H7 (cell line): ENCODE data around the gene BTBD7. TPM values are rescaled to one million over a fixed set of nuclear protein-coding genes. Genes with fewer than 3 reads are reported as not detected.
A peak's percentile ranks its signal among the peaks of the same experiment; 100 is the strongest.

Source experiments
- DNase-seq: peaks from one replicate; pipeline ENCODE4 v3.0.0; 2012
- H3K27me3 ChIP-seq: 2 replicates; pipeline ENCODE4 v1.6.0; 2011; ENCODE audit warnings: mild to moderate bottlenecking, low read length; ENCODE audit not compliant: control insufficient read depth, insufficient read depth
- H3K36me3 ChIP-seq: replicated peaks from 2 replicates; pipeline ENCODE4 v1.5.1; 2011; ENCODE audit warnings: low read length; ENCODE audit not compliant: control insufficient read depth, insufficient read depth
- H3K4me3 ChIP-seq: 2 replicates; pipeline ENCODE4 v1.5.1; 2011; ENCODE audit warnings: low read depth, mild to moderate bottlenecking, control low read depth, low read length, moderate library complexity; ENCODE audit not compliant: insufficient read depth
- total RNA-seq: library from RNA; depleted of rRNA; stranded (reverse); fragments of >200 nt; shearing (Covaris generic); gene quantifications from 2 replicates; pipeline ENCODE4 v1.2.3, GENCODE V29; 2014

Gene BTBD7
- total RNA-seq, 1 experiment from 2014 or later = 13.4 TPM

DNA sequence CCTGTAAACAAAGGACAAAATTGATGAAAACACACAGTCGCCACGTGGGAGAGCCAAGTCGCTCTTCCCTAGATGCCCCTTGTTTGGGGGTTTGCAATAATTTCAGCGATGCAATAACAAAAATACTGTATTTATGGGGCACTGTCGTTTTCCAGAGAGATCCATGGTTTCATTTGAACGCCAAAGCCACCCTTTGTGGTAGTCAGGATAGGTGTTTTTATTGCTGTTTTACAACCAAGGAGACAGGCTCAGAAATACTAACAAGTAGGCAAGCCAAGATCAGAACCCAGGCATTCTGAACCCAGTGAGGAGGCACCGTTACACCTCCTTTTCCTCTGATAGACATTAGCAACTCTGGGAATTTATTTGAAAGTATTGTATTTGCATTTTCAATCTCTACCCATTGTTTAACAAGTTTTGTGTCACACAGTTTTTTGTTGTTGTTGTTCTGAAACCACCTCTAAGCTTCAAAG, 831 bp upstream of the BTBD7 start:
- Histone ChIP-seq H3K36me3 (no peaks in the 10 kb centered on the region), H3K4me3 (peak overlapping the region; percentile 72)
- DNase-seq = no peak

DNA sequence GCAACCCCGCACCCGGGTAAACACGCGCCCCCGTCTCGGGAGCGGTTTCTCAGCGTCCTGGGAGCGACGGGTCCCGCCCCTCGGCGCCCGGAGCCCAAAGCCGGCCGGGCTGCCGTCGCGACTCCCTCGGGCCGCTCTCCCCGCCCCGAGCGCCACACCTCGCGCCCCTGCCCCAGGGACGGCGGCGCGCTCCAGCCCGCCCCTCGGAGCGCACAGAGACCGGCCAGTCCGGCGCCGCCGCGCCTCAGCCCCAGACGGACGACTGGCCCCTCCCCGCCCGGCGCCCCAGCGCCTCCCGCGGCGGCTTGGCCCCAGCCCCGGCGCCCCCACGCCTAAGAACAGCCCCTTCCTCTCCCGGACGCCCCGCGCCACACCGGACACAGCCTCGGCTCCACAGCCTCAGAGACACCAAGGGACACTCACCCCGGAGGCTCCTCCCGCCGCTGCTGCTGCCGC, 411 bp downstream of the BTBD7 start:
- H3K36me3 ChIP-seq = no peaks in the 10 kb centered on the region
- peak overlapping the region; percentile 72 for H3K4me3 ChIP-seq
- peak; percentile 91 for DNase-seq
- H3K27me3 ChIP-seq = no peaks in the 10 kb centered on the region

More for the DNA sequence above, 831 bp upstream of the BTBD7 start:
- no peaks in the 10 kb centered on the region for H3K27me3 ChIP-seq

DNA sequence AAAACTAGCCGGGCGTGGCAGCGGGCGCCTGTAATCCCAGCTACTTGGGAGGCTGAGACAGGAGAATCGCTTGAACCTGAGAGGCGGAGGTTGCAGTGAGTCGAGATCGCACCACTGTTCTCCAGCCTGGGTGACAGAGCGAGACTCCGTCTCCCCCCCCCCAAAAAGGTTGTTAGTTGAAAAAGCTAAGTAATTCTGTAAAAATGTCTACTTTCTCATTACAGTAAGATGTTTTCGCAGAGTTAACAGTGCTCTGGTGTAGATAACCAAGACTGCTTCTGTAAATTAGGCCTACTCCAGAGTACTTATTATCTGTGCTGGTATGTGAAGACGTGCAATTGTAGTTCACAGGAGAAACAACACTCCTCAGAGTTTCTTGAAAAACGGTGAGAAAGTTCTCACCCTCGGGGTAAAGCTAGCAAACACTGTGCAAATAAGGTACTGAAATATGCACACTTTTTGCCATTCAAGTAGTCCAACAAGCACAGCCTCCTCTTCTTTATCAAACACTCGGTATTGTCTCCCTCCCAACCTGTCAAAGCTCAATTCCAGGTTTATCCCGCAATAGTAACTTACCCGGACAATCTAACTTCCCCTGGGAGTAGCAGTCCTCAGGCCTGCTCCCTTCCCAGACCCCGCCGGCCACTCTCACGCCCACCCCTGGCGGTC, 974 bp downstream of the BTBD7 start:
- peak overlapping the region; percentile 72 for H3K4me3 ChIP-seq
- DNase-seq = no peak
- H3K36me3 ChIP-seq = no peaks in the 10 kb centered on the region
- H3K27me3 ChIP-seq = no peaks in the 10 kb centered on the region

DNA sequence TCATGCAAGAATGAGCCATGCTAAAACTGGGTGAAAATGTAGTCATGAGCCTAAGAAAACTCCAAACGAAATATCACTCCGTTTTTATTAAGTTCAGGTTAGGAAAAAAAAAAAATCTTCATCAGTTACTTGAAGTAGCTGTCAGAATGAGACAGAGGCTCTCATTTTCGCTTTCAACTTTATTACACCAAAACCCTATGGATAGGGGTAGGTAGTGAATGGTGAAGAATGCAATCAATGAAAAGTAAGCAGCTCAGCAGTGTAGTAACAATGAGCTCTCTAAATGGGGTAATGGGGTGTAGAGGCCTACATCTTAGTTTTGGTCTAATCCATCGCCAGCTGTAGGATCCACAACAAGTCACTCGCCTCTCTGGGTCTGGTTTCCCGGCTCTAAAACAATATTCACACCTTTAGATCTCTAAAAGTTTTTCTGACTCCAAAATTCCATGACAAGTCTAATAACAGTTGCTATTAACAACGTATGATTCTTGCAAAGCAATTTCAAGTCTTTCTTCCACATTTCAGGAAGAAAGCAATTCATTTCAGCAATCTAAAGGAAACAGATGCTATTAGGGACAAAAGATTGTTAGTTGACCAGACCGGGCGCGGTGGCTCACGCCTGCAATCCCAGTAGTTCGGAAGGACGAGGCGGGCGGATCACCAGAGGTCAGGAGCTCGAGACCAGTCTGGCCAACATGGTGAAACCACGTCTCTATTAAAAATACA, 1.7 kb downstream of the BTBD7 start:
- DNase-seq = no peak

DNA sequence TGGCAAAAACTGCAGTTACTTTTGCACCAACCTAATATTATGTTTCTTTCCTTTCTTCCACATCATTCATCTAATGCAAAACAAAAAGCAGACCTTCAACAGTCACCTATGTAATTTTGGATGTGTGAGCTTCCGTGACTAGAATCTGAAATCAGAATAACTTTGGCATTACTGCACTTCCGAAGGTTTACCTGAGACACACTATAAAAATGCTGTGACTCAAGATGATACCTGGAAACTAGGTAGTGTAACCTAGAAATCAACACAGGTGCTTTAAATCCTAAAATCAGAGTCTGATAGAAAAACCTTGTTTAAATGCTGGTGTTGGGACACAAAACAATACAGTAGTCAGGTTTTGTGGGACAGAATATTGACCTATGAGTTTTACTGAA, 2.2 kb downstream of the BTBD7 start:
- no peaks in the 10 kb centered on the region for H3K36me3 ChIP-seq
- no peak for DNase-seq
- no peaks in the 10 kb centered on the region for H3K27me3 ChIP-seq
- no peak overlapping the region for H3K4me3 ChIP-seq

More for the DNA sequence above, 1.7 kb downstream of the BTBD7 start:
- Histone ChIP-seq H3K36me3 (no peaks in the 10 kb centered on the region), H3K4me3 (no peak overlapping the region; the same call in 1 of the 2 replicates), H3K27me3 (no peaks in the 10 kb centered on the region)

DNA sequence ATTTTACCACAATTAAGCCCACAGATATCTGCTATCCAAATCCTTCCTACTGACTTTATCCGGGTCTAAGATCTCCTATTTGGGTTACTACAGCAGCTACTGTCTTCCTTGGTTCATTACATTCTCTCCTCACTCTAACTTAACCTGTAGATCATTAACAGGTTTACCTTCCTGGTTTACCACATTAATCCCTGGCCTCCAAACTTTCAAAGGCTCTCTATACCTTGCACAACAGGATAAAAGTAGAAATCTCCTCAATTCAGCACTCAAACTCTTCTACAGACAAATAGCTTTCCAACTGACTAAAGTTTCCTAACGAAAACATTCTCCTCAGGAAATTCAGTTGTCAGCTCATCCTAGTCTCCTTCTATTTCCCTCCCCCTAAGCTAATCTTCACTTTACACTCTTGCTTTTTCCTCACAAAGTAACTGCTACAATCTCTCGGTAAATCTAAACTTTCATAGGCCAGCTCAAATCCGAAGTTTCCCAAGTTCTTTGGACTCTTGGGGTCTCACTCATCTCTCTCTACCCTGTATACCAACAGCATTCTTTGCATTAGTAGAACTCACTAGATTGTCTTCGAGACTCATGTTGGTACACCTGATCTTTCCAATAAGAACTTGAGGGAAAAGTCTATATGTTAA, 2.7 kb downstream of the BTBD7 start:
- Histone ChIP-seq H3K4me3 (no peak overlapping the region), H3K36me3 (no peaks in the 10 kb centered on the region), H3K27me3 (no peaks in the 10 kb centered on the region)
- no peak for DNase-seq

DNA sequence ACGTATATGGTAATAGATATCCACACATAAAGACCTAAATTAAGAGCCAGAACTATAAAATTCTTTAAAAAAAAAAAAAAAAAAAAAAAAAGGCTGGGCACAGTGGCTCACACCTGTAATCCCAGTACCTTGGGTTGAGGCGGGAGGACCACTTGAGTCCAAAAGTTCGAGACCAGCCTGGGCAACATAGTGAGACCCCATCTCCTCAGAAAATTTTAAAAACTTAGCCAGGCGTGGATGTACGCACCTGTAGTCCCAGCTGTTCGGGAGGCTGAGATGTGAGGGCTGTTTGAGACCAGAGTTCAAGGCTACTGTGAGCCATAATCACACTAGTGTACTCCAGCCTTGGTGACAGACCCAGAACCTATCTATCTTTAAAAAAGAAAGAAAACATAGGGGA, 4.3 kb downstream of the BTBD7 start:
- no peak for DNase-seq
- H3K36me3 ChIP-seq = no peaks in the 10 kb centered on the region; the same call in 1 of the 2 replicates
- no peaks in the 10 kb centered on the region for H3K27me3 ChIP-seq
- no peak overlapping the region for H3K4me3 ChIP-seq

DNA sequence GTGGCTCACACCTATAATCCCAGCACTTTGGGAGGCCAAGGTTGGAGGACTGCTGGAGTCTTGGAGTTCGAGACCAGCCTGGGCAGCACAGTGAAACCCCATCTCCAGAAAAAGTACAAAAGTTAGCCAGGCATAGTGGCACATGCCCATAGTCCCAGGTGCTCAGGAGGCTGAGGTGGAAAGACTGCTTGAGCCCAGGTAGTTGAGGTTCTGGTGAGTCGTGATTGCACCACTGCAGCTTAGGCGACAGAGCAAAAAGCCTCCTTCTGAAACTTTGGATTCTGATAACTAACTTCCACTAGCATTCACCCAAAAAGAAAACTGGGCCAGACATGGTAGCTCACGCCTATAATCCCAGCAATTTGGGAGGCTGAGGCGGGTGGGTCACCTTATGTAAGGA, 6.6 kb downstream of the BTBD7 start:
- H3K36me3 ChIP-seq = no peaks in the 10 kb centered on the region; the same call in none of the 2 replicates
- no peak for DNase-seq
- no peaks in the 10 kb centered on the region for H3K27me3 ChIP-seq
- H3K4me3 ChIP-seq = no peak overlapping the region

DNA sequence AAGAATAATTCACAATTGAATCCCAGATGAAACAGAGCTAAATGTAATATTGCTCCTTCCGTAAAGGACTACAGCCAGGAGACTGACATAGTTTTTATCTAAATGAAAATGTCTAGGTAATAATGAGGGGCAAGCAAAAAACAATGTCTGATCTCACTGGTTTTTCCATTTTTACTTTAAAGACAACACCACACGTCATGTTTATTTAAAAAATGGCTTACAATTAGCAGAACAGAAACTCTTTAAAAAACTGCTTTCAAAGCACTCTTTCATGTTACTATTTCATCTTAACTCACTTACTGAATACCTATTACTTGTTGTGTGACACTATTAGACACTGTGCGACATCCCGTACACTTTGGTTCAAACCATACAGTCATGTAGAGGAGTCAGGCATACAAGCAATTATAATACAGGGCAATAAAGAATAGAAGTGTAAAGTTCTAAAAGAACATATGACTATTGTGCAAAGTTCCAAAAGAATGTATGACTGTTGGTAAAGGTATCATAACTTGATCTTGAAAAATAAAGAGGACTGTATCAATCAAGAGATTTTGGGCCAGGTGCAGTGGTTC, 9.1 kb downstream of the BTBD7 start:
- Histone ChIP-seq H3K27me3 (no peaks in the 10 kb centered on the region), H3K36me3 (no peaks in the 10 kb centered on the region; the same call in none of the 2 replicates), H3K4me3 (no peak overlapping the region)
- DNase-seq = no peak

DNA sequence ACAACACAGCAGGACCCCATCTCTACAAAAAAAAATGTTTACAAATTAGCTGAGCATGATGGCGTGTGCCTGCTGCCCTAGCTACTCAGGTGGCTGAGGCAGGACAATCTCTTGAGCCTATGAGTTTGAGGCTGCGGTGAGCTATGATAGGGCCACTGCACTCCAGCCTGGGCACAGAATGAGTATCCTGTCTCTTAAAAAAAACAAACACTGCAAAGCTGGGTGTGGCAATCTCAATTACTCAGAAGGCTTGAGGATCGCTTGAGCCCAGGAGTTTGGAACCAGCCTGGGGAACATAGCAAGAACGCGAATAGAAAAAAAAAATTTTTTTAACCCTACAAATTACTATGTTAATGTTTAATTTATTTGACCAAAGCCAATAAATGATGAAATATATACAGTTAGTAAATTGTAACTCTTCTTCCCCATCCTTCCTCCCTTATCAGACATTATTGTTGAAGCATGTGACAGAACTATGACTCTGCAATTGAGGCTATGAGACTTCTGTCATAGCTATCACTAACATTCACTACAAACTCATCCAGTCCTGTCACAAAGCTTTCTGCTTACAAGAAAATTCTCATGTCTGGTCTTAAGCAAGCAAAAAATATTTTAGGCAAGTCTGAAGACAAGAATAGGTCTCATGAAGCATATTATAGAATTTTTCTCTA, 9.8 kb downstream of the BTBD7 start:
- no peaks in the 10 kb centered on the region for H3K27me3 ChIP-seq
- no peaks in the 10 kb centered on the region; the same call in none of the 2 replicates for H3K36me3 ChIP-seq
- no peak overlapping the region for H3K4me3 ChIP-seq
- no peak for DNase-seq

DNA sequence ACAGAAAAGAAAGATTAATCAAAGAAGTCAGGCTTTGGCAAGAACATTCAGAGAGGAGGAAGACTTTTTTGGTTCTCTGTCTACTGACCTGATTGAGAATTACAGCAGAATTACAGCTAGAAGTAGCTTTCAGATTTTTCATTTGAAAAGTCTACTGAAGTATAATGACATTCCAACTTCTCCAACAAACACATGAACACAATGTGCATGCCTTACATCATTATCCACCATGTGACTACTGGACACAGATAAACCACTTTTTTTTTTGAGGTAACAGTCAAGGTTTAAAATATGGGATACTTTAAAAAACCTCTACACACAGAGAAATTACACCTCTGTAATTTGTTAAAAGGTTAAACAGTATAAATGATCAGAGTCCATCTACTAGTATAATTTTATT, 12.3 kb downstream of the BTBD7 start:
- Histone ChIP-seq H3K36me3 (no peaks in the 10 kb centered on the region; the same call in none of the 2 replicates), H3K4me3 (no peak overlapping the region), H3K27me3 (no peaks in the 10 kb centered on the region)
- DNase-seq = no peak

DNA sequence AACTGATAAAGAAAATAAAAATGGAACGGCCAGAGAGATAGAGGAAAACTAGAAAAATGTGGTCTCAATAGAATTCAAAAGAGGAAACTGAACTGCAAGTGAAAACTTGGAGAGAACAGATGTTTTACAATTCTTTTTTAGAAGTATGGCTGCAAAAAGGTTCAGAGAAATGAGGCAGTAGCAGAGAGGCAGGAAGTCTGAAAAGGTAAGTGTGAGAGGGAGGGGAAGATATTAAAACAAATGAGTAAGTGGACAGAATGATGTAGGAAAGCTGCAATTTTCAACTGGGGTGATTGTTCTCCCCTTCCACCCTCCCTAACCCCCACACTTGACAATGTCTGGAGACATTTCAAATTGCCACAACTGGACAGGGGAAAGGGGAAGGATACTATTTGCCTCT, 12.9 kb downstream of the BTBD7 start:
- DNase-seq = no peak
- H3K27me3 ChIP-seq = no peaks in the 10 kb centered on the region
- H3K4me3 ChIP-seq = no peak overlapping the region

DNA sequence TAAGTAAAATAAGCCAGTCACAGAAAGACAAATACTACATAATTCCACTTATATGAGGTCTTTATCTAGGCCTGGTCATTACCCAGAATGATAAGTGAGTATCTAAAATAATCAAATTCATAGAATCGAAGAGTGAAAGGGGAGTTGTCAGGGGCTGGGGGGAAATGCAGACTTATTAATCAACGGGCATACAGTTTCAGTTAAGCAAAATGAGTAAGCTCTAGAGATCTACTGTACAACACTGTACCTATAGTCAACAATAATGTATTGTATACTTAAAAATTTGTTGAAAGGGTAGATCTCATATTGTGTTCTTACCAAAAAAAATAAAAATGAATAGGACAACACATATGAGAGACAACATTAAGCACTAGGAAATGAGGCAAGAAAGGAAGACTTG, 13.3 kb downstream of the BTBD7 start:
- no peaks in the 10 kb centered on the region; the same call in none of the 2 replicates for H3K36me3 ChIP-seq
- DNase-seq = no peak
- no peaks in the 10 kb centered on the region for H3K27me3 ChIP-seq
- H3K4me3 ChIP-seq = no peak overlapping the region

More for the DNA sequence above, 12.9 kb downstream of the BTBD7 start:
- H3K36me3 ChIP-seq = no peaks in the 10 kb centered on the region; the same call in none of the 2 replicates

DNA sequence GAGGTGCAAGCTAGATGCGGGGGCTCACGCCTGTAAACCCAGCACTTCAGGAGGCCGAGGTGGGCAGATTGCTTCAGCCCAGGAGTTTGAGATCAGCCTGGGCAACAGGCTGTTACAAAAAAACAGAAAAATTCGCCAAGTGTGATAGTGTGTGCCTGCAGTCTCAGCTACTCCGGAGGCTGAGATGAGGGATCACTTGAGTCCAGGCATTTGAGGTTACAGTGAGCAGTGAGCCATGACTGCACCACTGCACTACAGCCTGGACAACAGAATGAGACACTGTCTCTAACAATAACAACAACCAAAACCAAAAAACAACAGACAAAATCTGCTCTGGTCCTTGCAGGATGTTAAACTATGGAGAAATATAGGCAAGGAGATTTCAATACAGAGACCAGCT, 13.9 kb downstream of the BTBD7 start:
- DNase-seq = no peak
- Histone ChIP-seq H3K4me3 (no peak overlapping the region), H3K27me3 (no peaks in the 10 kb centered on the region)

More for the DNA sequence above, 13.9 kb downstream of the BTBD7 start:
- no peaks in the 10 kb centered on the region; the same call in 1 of the 2 replicates for H3K36me3 ChIP-seq
